Kidney epithelial cell (primary cell): ENCODE measurements around the gene FBN1. TPM values are rescaled to one million over a fixed set of nuclear protein-coding genes. Genes with fewer than 3 reads are reported as not detected.

Experiments
- DNase-seq: peaks from one replicate; pipeline ENCODE4 v3.0.0-alpha.2; 2010; ENCODE audit warnings: low read depth
- H3K27me3 ChIP-seq: 2 replicates; pipeline ENCODE4 v1.6.0; 2011; ENCODE audit warnings: low read length; ENCODE audit not compliant: control insufficient read depth, insufficient read depth
- H3K36me3 ChIP-seq: 2 replicates; pipeline ENCODE4 v1.5.1; 2011; ENCODE audit warnings: low read length; ENCODE audit not compliant: control insufficient read depth, insufficient read depth
- H3K4me3 ChIP-seq: 2 replicates; pipeline ENCODE4 v1.5.1; 2011; ENCODE audit warnings: low read depth, mild to moderate bottlenecking, control low read depth, low read length
- total RNA-seq: library from RNA; depleted of rRNA; stranded (reverse); fragments of >200 nt; gene quantifications from 2 replicates; pipeline ENCODE4 v1.2.3, GENCODE V29; 2015
- TF ChIP-seq, protein P1 (sequence below): IDR thresholded peaks from 2 replicates; pipeline ENCODE4 v1.5.1; 2011; ENCODE audit warnings: mild to moderate bottlenecking, moderate library complexity, low read length, control low read depth, inconsistent platforms; ENCODE audit not compliant: insufficient read depth, poor library complexity, severe bottlenecking

Gene FBN1
- total RNA-seq, 1 donor from 2014 or later: 35.9 TPM

GRCh38 chr15:48501208-48501607 is 144.3 kb downstream of the FBN1 start:
- no peaks in the 10 kb centered on the region for H3K36me3 ChIP-seq
- TF ChIP-seq, protein P1, sequence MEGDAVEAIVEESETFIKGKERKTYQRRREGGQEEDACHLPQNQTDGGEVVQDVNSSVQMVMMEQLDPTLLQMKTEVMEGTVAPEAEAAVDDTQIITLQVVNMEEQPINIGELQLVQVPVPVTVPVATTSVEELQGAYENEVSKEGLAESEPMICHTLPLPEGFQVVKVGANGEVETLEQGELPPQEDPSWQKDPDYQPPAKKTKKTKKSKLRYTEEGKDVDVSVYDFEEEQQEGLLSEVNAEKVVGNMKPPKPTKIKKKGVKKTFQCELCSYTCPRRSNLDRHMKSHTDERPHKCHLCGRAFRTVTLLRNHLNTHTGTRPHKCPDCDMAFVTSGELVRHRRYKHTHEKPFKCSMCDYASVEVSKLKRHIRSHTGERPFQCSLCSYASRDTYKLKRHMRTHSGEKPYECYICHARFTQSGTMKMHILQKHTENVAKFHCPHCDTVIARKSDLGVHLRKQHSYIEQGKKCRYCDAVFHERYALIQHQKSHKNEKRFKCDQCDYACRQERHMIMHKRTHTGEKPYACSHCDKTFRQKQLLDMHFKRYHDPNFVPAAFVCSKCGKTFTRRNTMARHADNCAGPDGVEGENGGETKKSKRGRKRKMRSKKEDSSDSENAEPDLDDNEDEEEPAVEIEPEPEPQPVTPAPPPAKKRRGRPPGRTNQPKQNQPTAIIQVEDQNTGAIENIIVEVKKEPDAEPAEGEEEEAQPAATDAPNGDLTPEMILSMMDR: no peak
- no peaks in the 10 kb centered on the region for H3K27me3 ChIP-seq
- no peak overlapping the region for H3K4me3 ChIP-seq
- no peak for DNase-seq

- TF ChIP-seq, protein P1: no peak
- DNase-seq: no peak
- no peaks in the 10 kb centered on the region for H3K27me3 ChIP-seq
- no peak overlapping the region for H3K4me3 ChIP-seq
- no peaks in the 10 kb centered on the region for H3K36me3 ChIP-seq
These were observed 144.9 kb downstream of the FBN1 start for GRCh38 chr15:48500595-48500994.

GRCh38 chr15:48499978-48500377 is 145.5 kb downstream of the FBN1 start:
- TF ChIP-seq, protein P1: no peak
- DNase-seq: no peak
- Histone ChIP-seq H3K27me3 (no peaks in the 10 kb centered on the region), H3K4me3 (no peak overlapping the region), H3K36me3 (no peaks in the 10 kb centered on the region)

GRCh38 chr15:48498828-48499227 is 146.7 kb downstream of the FBN1 start:
- H3K4me3 ChIP-seq: no peak overlapping the region
- no peaks in the 10 kb centered on the region for H3K36me3 ChIP-seq
- TF ChIP-seq, protein P1: no peak
- no peaks in the 10 kb centered on the region for H3K27me3 ChIP-seq
- DNase-seq: no peak

DNA sequence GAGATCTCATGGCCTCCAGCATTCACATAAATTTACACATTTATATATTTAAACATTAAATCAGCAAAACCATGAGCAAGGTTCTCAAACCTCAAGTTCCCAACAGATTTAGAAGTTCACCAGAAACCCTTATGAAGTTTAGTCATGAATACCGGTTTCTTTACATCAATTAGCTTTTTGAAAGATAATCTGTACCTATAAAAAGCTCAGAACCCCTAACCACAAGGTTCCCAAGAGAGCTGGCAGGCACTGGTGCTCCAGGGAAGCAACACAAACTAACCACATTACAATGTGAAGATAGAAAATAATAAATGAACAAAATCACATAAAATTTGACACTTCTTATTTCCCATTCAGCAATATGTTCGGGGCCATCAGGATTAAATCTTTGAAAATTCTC is 150.9 kb downstream of the FBN1 start:
- H3K4me3 ChIP-seq: no peak overlapping the region
- no peaks in the 10 kb centered on the region for H3K36me3 ChIP-seq
- no peak for DNase-seq
- TF ChIP-seq, protein P1: no peak
- no peaks in the 10 kb centered on the region for H3K27me3 ChIP-seq

DNA sequence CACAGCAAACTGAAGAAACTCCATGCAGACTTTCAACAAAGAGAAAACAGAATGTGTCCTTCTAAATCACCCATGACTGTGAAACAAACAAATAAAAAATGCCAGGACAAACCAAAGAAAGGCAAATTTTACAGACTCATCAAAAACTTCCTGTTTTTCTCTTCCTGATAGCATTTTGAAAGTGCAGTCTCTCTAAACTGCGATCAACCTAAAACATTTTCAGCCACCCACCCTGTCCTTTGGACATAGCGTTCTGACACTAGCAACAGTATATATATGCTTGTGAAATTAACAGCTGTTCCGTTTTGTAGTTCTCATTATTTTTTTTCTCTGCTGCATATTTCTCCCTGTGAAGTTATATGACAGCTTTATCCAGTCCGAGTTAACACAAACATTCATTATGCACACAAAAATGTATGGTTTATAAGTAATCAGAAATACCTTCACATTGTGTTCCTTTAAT is 151.7 kb downstream of the FBN1 start:
- no peaks in the 10 kb centered on the region for H3K27me3 ChIP-seq
- no peaks in the 10 kb centered on the region for H3K36me3 ChIP-seq
- no peak for DNase-seq
- H3K4me3 ChIP-seq: no peak overlapping the region
- TF ChIP-seq, protein P1: no peak
